ENCODE measurements around the gene PDZD2. TPM values are rescaled to one million over a fixed set of nuclear protein-coding genes. Genes with fewer than 3 reads are reported as not detected.

The PDZD2 gene
- total RNA-seq, 1 experiment from 2014 or later, result 0.37 TPM

GRCh38 chr5:31916327-31916726 is 277.4 kb downstream of the PDZD2 start:
- H3K4me2 ChIP-seq (ENCODE audit: low read length), result no peak overlapping the region
- ATAC-seq (no peak), DNase-seq (ENCODE audit: low read depth, low spot score) (no peak)
- H3K79me2 ChIP-seq (ENCODE audit: insufficient read depth, low read length), result no peaks in the 10 kb centered on the region
- H3K4me3 ChIP-seq (replicated peaks in 1 of 2; ENCODE audit: low read depth in 1 of 2, low read length in 2 of 2), result no peak overlapping the region
- H3K36me3 ChIP-seq (ENCODE audit: control insufficient read depth in 1 of 2, insufficient read depth in 2 of 2, low read length in 2 of 2), result no peaks in the 10 kb centered on the region
- no peak overlapping the region for H2AFZ ChIP-seq (ENCODE audit: low read depth, low read length, poor library complexity, severe bottlenecking)
- H3K9me3 ChIP-seq (ENCODE audit: control insufficient read depth in 1 of 2, insufficient read depth in 1 of 2, low read depth in 1 of 2, low read length in 2 of 2), result no peaks in the 10 kb centered on the region
- no peak overlapping the region for H3K27ac ChIP-seq (ENCODE audit: low read depth, low read length)
- no peaks in the 10 kb centered on the region for H3K4me1 ChIP-seq (ENCODE audit: control insufficient read depth in 1 of 2, insufficient read depth in 2 of 2, low read length in 2 of 2)
- no peaks in the 10 kb centered on the region for H3K9me2 ChIP-seq (ENCODE audit: insufficient read depth)
- POLR2A ChIA-PET, result no interaction called here
- intact Hi-C loops (cut with micrococcal nuclease), result no loop called here
- no TSS peak for BruUV-seq (replicated peaks)
- H3K9ac ChIP-seq (ENCODE audit: low read length), result no peak overlapping the region
- H3K27me3 ChIP-seq (ENCODE audit: insufficient read depth, low read length), result no peaks in the 10 kb centered on the region
- H4K20me1 ChIP-seq (ENCODE audit: insufficient read depth), result no peaks in the 10 kb centered on the region
- RAD21 ChIA-PET (ENCODE audit: low non-redundant PET in 1 of 2, low total read pairs in 2 of 2, uncharacterized antibody in 2 of 2, unreplicated experiment in 2 of 2), result no interaction called here
- TF ChIP-seq POLR2A (IDR thresholded peaks at IDR 0.05; ENCODE audit: borderline replicate concordance, extremely low read depth, insufficient read depth, insufficient read length) (no peak), JUND (IDR thresholded peaks at IDR 0.05) (no peak), EZH2phosphoT487 (IDR thresholded peaks at IDR 0.05; ENCODE audit: borderline replicate concordance) (no peak), SRF (IDR thresholded peaks at IDR 0.05; ENCODE audit: low read depth) (no peak), EGR1 (IDR thresholded peaks at IDR 0.05; ENCODE audit: low read depth) (no peak), SIN3A (IDR thresholded peaks at IDR 0.05; ENCODE audit: low read depth) (no peak), RAD21 (IDR thresholded peaks at IDR 0.05; ENCODE audit: low read depth) (no peak), ZBTB33 (IDR thresholded peaks at IDR 0.05; ENCODE audit: extremely low read depth, insufficient replicate concordance, low read length) (no peak), ZFX (IDR thresholded peaks at IDR 0.05) (no peak), ELF1 (IDR thresholded peaks at IDR 0.05; ENCODE audit: borderline replicate concordance, low read depth) (no peak)
- TF ChIP-seq, protein P1, sequence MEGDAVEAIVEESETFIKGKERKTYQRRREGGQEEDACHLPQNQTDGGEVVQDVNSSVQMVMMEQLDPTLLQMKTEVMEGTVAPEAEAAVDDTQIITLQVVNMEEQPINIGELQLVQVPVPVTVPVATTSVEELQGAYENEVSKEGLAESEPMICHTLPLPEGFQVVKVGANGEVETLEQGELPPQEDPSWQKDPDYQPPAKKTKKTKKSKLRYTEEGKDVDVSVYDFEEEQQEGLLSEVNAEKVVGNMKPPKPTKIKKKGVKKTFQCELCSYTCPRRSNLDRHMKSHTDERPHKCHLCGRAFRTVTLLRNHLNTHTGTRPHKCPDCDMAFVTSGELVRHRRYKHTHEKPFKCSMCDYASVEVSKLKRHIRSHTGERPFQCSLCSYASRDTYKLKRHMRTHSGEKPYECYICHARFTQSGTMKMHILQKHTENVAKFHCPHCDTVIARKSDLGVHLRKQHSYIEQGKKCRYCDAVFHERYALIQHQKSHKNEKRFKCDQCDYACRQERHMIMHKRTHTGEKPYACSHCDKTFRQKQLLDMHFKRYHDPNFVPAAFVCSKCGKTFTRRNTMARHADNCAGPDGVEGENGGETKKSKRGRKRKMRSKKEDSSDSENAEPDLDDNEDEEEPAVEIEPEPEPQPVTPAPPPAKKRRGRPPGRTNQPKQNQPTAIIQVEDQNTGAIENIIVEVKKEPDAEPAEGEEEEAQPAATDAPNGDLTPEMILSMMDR (IDR thresholded peaks at IDR 0.05 in 2 of 3, conservative IDR thresholded peaks at IDR 0.05 in 1 of 3; ENCODE audit: borderline replicate concordance in 1 of 3, insufficient read depth in 1 of 3, low read depth in 2 of 3, low read length in 2 of 3), result no peak
- CTCF ChIA-PET, result no interaction called here
